ENCODE results near the gene BTBD7.

The BTBD7 gene

GRCh38 chr14:93328546-93328945 lies 4.3 kb downstream of the BTBD7 start:
- no peak for DNase-seq (ENCODE audit: low spot score)

DNA sequence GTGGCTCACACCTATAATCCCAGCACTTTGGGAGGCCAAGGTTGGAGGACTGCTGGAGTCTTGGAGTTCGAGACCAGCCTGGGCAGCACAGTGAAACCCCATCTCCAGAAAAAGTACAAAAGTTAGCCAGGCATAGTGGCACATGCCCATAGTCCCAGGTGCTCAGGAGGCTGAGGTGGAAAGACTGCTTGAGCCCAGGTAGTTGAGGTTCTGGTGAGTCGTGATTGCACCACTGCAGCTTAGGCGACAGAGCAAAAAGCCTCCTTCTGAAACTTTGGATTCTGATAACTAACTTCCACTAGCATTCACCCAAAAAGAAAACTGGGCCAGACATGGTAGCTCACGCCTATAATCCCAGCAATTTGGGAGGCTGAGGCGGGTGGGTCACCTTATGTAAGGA lies 6.6 kb downstream of the BTBD7 start:
- DNase-seq (ENCODE audit: low spot score), result no peak

DNA sequence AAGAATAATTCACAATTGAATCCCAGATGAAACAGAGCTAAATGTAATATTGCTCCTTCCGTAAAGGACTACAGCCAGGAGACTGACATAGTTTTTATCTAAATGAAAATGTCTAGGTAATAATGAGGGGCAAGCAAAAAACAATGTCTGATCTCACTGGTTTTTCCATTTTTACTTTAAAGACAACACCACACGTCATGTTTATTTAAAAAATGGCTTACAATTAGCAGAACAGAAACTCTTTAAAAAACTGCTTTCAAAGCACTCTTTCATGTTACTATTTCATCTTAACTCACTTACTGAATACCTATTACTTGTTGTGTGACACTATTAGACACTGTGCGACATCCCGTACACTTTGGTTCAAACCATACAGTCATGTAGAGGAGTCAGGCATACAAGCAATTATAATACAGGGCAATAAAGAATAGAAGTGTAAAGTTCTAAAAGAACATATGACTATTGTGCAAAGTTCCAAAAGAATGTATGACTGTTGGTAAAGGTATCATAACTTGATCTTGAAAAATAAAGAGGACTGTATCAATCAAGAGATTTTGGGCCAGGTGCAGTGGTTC lies 9.1 kb downstream of the BTBD7 start:
- no peak for DNase-seq (ENCODE audit: low spot score)

DNA sequence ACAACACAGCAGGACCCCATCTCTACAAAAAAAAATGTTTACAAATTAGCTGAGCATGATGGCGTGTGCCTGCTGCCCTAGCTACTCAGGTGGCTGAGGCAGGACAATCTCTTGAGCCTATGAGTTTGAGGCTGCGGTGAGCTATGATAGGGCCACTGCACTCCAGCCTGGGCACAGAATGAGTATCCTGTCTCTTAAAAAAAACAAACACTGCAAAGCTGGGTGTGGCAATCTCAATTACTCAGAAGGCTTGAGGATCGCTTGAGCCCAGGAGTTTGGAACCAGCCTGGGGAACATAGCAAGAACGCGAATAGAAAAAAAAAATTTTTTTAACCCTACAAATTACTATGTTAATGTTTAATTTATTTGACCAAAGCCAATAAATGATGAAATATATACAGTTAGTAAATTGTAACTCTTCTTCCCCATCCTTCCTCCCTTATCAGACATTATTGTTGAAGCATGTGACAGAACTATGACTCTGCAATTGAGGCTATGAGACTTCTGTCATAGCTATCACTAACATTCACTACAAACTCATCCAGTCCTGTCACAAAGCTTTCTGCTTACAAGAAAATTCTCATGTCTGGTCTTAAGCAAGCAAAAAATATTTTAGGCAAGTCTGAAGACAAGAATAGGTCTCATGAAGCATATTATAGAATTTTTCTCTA lies 9.8 kb downstream of the BTBD7 start:
- DNase-seq (ENCODE audit: low spot score), result no peak

DNA sequence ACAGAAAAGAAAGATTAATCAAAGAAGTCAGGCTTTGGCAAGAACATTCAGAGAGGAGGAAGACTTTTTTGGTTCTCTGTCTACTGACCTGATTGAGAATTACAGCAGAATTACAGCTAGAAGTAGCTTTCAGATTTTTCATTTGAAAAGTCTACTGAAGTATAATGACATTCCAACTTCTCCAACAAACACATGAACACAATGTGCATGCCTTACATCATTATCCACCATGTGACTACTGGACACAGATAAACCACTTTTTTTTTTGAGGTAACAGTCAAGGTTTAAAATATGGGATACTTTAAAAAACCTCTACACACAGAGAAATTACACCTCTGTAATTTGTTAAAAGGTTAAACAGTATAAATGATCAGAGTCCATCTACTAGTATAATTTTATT lies 12.3 kb downstream of the BTBD7 start:
- no peak for DNase-seq (ENCODE audit: low spot score)

- no peak for DNase-seq (ENCODE audit: low spot score)
These were observed 12.9 kb downstream of the BTBD7 start for GRCh38 chr14:93319958-93320357.

GRCh38 chr14:93319494-93319893 lies 13.3 kb downstream of the BTBD7 start:
- DNase-seq (ENCODE audit: low spot score), result no peak

DNA sequence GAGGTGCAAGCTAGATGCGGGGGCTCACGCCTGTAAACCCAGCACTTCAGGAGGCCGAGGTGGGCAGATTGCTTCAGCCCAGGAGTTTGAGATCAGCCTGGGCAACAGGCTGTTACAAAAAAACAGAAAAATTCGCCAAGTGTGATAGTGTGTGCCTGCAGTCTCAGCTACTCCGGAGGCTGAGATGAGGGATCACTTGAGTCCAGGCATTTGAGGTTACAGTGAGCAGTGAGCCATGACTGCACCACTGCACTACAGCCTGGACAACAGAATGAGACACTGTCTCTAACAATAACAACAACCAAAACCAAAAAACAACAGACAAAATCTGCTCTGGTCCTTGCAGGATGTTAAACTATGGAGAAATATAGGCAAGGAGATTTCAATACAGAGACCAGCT lies 13.9 kb downstream of the BTBD7 start:
- DNase-seq (ENCODE audit: low spot score), result no peak

DNA sequence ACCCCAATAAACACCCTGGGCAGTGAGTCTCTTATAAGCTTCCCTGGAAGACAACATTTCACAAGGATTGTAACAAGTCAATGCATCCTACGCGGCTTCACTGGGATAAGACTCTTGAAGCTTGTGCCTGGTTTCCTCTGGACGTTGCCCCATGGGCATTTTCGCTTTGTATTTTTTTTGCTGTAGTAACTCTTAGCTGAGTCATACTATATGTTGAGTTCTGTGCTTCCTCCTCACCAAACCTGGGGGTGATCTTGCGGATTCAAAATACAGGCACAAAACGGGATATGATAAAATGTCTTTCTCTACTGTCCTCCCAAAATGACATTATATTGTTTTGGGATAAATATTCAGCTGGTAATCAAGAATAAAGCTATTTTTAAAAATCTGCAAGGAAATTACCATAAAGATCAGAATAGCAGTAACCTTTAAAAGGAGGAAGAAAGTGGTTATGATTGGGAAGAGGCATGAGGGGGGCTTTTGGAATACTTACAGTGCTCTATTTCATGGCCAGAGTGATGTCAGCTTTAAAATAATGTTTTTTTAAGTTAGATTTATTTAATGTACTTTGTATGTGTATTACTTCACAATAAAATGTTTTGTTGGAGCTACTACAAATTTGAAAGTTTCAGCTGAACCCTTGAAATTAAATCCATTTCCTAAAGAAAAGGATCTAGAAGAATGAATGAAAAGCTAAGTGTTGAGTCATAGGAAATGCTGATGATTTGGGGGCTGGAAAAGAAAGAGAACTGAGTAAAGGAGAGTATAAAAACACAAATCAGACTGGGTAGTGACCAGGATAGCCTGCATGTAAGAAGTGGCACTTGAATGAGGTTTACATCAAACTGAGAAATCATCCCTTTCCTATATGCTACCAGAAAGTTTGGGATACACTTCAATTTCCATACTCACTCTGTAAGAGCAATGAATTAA lies 14.7 kb downstream of the BTBD7 start:
- no peak for DNase-seq (ENCODE audit: low spot score)

DNA sequence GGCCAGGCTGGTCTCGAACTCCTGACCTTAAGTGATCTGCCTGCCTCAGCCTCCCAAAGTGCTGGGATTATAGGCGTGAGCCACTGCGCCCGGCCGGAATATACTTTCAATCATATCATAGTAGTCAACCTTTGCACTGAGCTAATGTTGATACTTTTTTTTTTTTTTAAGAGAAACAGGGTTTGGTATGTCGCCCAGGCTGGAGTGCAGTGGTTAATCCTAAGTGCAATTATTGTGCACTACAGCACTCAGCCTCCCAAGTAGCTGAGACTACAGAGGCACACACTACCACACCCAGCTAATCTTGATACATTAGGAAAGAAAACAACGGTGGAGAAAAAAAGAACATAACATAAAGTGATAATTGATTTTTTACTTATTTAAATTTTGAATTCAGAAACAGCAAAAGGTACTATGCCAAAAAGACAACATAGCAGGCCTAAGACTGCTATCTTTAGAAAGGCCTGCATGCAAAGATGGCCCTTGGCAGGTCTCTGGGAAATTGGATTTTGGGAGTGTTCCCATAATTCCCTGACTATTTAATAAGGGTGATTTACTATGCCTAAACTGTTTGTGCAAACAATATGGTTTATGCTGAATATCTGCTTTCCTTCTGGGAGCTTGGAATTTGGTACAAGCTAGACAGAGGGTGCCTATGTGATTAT lies 15.5 kb downstream of the BTBD7 start:
- no peak for DNase-seq (ENCODE audit: low spot score)

GRCh38 chr14:93316716-93317115 lies 16.1 kb downstream of the BTBD7 start:
- DNase-seq (ENCODE audit: low spot score), result no peak

GRCh38 chr14:93315575-93315974 lies 17.3 kb downstream of the BTBD7 start:
- DNase-seq (ENCODE audit: low spot score), result no peak

- no peak for DNase-seq (ENCODE audit: low spot score)
These were observed 21.8 kb downstream of the BTBD7 start for GRCh38 chr14:93311082-93311481.

DNA sequence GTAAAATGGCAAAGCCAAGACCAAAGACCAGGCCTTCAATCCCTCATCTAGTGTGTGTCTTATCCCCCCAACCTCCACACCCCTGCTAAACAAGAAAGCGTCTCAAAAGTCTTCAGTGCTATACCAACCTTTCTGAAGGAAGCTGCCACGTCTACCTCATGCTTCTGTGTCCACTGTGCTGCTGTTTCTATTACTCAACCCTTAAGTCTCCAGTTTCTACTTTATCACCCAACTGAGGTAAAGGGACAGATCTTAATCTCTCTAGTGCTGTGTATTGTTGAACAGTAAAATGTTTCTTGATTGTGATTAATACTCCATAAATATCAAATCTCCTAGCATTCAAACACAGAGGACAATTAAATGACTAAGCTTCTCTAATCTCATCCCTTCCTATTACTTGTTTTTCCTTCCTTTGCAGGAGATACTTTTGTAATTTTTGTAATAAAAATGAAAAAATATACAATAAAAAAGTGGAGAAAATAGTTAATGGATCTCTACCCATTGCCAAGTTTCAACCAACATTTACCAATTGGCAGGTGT lies 23.3 kb downstream of the BTBD7 start:
- DNase-seq (ENCODE audit: low spot score), result no peak

GRCh38 chr14:93308686-93309345 lies 24.0 kb downstream of the BTBD7 start:
- DNase-seq (ENCODE audit: low spot score), result no peak

GRCh38 chr14:93306812-93307211 lies 26.0 kb downstream of the BTBD7 start:
- DNase-seq (ENCODE audit: low spot score), result no peak

DNA sequence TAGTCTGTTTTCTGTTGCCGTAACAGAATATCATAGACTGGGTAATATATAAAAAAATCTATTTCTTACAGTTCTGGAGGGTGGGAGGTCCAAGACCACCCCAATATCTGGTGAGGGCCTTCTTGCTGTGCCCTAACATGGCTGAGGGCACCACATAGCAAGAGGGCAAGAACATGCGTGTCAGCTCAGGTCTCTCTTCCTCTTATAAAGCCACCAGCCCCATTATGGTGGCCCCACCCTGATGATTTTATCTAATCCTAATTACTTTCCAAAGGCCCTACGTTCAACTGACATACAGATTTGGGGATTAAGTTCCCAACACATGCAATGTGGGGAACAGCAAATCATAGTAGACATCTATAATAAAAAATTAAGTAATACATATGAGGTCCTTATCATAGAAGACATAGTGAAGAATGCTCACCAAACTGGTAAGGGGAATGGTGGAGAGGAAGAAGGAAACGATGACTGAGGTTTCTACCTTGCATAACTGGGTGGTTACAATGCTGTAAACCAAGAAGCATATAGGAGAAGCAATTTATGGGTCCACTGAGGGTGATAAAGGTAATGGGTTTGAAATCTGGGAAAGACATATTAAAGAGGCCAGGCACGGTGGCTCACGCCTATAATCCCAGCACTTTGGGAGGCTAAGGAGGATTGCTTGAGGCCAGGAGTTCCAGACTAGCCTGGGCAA lies 27.0 kb downstream of the BTBD7 start:
- DNase-seq (ENCODE audit: low spot score), result no peak

- DNase-seq (ENCODE audit: low spot score), result no peak
These were observed 28.1 kb downstream of the BTBD7 start for GRCh38 chr14:93304771-93305170.

DNA sequence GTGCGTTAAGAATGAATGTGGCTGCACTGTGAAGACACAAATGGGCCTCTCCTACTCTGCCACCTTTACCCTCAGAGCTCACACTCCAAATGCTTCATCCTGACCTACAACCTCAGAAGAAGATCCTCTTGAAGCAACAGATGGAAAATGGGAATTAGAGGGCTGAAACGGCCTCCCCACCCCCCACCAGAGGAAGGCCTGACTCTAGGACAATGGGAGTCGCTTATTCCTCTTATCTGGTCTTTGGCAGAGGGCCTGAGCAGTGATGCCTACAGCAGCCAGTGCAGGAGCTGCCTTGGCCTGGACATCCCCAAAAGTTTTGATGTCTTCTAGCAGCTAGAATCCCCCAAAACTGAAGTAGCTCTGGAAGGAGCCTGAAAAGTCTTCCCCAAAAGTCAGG lies 29.2 kb downstream of the BTBD7 start:
- DNase-seq (ENCODE audit: low spot score), result no peak

- no peak for DNase-seq (ENCODE audit: low spot score)
These were observed 29.9 kb downstream of the BTBD7 start for GRCh38 chr14:93302688-93303581.

Data from HuH-7.5 (cell line).